HG03139 (cell line): ENCODE data around the gene CLCA1.

ENCODE experiments used
- ATAC-seq: cut with Tn5 transposase; IDR thresholded peaks from one replicate; pipeline ENCODE4 v1.9.1; 2021; ENCODE audit not compliant: unreplicated experiment

CLCA1 gene, protein sequence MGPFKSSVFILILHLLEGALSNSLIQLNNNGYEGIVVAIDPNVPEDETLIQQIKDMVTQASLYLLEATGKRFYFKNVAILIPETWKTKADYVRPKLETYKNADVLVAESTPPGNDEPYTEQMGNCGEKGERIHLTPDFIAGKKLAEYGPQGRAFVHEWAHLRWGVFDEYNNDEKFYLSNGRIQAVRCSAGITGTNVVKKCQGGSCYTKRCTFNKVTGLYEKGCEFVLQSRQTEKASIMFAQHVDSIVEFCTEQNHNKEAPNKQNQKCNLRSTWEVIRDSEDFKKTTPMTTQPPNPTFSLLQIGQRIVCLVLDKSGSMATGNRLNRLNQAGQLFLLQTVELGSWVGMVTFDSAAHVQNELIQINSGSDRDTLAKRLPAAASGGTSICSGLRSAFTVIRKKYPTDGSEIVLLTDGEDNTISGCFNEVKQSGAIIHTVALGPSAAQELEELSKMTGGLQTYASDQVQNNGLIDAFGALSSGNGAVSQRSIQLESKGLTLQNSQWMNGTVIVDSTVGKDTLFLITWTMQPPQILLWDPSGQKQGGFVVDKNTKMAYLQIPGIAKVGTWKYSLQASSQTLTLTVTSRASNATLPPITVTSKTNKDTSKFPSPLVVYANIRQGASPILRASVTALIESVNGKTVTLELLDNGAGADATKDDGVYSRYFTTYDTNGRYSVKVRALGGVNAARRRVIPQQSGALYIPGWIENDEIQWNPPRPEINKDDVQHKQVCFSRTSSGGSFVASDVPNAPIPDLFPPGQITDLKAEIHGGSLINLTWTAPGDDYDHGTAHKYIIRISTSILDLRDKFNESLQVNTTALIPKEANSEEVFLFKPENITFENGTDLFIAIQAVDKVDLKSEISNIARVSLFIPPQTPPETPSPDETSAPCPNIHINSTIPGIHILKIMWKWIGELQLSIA

GRCh38 chr1:86468501-86468977 lies at the start of gene CLCA1:
Gene CLCA1, plus strand, starts transcription at chr1:86468927. Its CDS starts 45 bp downstream, at chr1:86468972.
- ATAC-seq = no peak

- peak; percentile 83 for ATAC-seq
Observed at GRCh38 chr1:86419277-86419903, 49.3 kb upstream of the CLCA1 start.

DNA sequence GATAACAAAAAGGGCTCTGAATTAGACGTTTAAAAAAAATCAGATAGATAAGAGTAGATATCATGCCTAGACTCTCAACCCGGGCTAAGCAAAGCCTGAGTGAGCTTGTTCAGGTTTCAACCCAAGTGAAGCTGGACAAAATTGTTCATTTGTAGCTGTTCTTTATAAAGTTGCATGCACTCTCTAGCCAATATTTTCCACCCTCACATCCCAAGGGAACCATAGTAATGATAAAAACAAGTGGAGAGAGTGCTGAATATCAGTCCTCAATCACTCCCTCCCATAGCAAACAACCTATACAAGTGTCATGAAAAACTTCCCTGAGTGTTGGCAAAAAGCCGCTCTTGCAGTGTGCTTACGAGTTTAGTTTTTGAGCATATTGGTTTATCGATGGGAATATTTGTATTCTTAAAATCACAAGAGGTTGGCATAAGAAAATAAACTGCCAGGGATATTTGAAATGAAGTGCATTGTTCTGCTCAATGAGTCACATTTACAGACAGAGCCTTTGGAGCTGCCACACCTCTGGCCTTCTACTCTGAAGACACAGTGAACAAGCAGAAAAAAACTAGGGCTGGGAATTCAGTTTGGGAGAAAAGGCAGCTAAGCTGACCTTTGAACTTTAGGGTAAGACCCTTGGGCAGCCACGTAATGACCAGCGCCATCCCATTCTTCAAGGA lies 47.0 kb upstream of the CLCA1 start:
- ATAC-seq = no peak

DNA sequence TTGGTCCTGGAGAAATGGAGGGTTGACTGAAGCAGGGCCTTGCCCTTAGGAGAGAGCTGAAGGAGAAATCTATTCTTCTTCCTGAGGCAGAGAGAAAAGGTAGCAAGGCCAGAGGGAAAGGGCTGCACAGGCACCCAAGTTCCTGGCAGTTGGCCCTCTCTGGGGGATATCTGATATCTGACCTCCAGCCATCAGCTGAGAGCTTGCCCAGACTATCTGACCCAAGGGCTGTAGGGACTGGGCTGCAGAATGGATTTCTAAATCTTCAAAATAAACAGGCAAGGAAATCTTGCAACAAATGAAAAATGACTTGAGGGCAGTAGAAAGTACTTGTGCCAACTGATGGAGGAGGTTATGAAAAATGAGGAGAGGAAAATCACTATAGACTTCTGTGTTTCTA lies 45.3 kb upstream of the CLCA1 start:
- no peak for ATAC-seq

- ATAC-seq = no peak
Observed at GRCh38 chr1:86423873-86424272, 44.9 kb upstream of the CLCA1 start, which contains the start of gene CLCA2. Gene CLCA2, plus strand, starts transcription at chr1:86424171. Its CDS starts 77 bp downstream, at chr1:86424248.

- ATAC-seq = no peak
Observed at GRCh38 chr1:86429122-86429725, 39.5 kb upstream of the CLCA1 start.

DNA sequence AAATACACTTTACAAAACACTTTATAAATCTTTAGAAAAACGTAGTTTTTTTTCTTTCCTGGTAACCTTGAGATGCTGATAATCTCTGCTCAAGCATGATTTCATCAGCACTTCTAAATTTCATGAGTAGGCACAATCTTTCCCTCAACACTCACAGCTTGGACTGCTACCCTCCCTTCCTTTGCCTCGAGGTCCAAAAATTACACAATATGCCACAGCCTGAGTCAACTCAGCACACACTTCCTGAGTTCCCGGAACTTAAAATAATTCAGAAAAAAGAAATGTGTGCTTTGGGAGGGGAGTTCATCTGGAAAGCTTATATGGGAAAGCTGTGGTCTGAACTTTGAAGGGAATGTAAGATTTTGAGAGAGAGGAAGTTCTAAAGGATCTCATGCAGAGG lies 38.9 kb upstream of the CLCA1 start:
- no peak for ATAC-seq

GRCh38 chr1:86430376-86430775 lies 38.4 kb upstream of the CLCA1 start:
- no peak for ATAC-seq

DNA sequence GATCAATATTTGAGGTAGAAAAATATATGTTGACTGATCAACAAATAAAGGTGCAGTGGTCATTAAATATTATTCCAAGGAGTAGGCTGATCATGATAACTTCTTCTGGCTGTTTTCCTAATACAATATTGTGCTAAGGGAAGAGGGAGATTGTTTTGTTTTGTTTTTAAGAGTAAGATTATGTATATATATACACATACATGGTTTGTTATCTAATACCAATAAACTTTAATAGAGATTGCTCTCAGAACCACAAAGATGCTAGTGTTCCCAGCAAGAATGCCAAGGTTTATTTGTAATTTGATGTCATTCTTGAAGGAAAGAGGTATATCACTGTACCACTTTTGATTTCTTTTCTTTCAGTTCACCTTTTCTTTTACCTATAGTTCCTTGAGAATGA lies 34.7 kb upstream of the CLCA1 start:
- ATAC-seq = no peak

DNA sequence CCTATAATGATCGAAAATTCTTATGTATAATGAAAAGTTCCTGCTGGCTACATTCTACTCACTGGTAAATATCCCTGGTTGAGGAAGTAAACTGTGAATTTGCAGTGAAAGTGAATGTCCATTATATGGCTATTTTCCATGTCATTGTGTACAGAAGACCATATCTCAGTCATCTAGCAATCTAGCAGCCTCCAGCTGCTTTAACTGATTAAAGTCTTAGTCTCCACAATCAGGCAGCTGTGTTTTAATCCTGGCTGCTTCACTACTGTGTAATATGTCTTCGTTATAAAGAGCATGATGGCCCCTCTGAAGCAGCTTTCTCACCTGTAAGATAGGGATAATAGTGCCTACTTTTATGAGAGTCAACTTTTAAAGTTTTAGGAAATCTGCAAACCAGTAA lies 33.4 kb upstream of the CLCA1 start:
- no peak for ATAC-seq

GRCh38 chr1:86436041-86436440 lies 32.7 kb upstream of the CLCA1 start:
- ATAC-seq = no peak

DNA sequence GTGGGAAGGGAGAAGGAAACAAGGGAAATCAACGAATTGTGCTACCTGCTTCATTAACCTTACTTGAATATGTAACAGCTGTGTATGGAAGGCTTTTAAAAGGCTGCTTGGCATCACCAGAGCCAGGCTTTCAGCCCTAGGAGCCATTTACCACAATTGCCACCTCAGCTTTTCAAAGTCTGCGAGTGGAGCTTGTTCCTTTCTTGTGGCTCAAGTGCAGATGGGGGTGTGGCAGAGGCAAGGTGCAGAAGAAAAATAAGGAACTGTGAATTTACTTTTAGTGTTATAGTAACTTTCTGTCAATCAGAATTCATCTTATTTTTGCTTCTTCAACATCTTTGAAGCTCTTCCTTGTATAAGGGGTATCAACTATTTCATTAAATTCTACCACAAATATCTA lies 27.1 kb upstream of the CLCA1 start:
- no peak for ATAC-seq

DNA sequence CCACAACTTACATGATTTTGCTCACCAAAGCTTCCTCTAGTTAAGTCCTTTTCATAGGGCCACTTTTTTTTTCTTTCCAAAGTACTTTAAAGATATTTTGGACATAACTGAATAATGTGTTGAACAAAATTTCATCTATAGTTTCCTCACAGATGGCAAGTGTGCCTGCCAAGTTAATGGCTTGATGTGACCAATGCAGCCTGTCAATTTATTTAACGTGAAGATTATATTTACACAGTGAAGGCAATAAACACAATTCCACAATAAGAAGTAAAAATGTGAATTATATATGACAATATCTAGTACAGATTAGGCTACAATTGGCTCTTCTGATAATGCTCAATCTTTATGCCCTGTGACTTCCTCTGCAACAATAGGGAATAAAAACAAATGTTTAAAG lies 26.7 kb upstream of the CLCA1 start:
- no peak for ATAC-seq

- ATAC-seq = no peak
Observed at GRCh38 chr1:86445919-86446318, 22.8 kb upstream of the CLCA1 start.

DNA sequence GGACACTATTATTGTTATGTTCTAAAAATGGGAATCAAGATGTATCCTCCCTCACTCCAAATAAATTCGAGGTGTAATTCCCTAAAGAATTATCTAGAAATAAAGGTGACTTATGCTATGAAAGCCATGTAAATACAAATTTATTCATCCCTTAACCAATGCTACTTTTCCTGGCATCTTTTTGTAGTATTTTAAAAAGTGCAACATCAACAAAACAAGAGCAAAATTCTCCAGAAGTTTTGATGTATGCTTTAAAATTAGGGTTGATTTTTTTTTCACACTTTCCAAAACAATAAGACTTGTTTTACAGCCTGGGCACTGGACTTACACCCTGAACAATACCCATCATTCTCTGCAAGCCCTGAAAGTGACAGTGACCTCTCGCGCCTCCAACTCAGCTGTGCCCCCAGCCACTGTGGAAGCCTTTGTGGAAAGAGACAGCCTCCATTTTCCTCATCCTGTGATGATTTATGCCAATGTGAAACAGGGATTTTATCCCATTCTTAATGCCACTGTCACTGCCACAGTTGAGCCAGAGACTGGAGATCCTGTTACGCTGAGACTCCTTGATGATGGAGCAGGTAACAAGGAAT lies 21.4 kb upstream of the CLCA1 start:
- ATAC-seq = no peak

DNA sequence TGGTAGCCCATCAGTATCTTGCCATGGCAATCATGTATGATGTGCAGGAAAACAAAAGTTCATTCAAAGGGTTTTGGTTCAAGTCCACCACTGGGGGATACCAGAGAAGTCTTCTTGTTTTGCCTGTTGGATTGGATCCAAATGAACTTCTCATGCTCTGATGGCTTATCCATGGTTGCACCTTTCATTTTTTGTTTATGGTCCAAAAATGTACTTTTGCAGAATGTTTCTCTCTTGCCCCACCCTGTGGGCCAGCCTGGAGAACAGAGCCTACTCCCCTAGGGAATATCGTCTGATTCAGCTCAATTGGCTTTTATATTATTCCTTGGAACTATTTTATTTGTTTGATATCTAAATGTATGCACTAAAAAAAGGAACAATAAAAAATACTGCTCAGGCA lies 20.1 kb upstream of the CLCA1 start:
- ATAC-seq = no peak

DNA sequence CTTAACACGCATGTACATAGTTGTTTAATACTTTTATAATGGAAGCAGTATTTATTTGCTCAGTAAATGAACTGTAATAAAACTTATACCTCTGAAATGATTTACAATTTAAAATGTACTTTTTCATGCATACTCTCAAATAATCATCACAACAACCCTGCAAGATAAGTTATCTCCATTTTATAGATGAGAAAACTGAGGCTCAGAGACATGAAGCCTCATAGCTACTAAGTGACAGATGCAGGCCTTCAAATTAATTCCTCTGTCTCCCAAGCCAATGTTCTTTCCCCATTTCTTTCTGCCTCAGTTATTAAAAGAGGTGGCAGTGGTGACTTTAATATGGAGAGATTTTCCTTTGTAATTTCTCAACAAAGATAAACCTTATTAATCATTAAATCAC lies 19.6 kb upstream of the CLCA1 start:
- ATAC-seq = no peak

GRCh38 chr1:86450847-86451246 lies 17.9 kb upstream of the CLCA1 start:
- no peak for ATAC-seq

DNA sequence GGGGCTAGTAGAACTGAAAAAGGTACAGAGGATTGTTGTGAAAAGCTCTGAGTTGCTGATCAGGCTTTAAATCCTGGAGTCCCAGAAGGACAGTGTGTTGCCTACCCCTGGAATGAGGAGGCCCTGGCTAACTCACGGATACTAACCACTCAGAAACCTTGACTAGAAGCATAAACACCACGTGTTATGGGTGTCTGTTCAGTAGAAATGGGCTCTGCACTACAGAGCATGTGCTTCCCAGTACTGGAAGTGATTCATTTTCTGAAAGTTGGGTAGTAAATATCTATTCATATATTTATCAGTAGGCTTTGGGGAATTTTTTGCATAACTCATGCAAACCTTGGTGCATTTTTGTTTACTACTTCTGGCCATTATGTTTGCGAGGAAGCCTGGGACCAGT lies 15.1 kb upstream of the CLCA1 start:
- ATAC-seq = no peak

- ATAC-seq = no peak
Observed at GRCh38 chr1:86455073-86455472, 13.7 kb upstream of the CLCA1 start.
